Sigmoid colon (tissue), 7 donors: ENCODE results near the gene TMEM129. TPM values are rescaled to one million over a fixed set of nuclear protein-coding genes. Genes with fewer than 3 reads are reported as not detected.

Source experiments
- DNase-seq: peaks from one replicate; pipeline ENCODE4 v3.0.0-alpha.2; 2019
- H3K27ac ChIP-seq, 4 donors: fragments of 200-600 bp; sonication (generic); one replicate each; pipeline ENCODE4 v1.5.1; 2016 to 2019; ENCODE audit warnings: mild to moderate bottlenecking in 1 of 4
- H3K27me3 ChIP-seq, 3 donors: fragments of 200-600 bp; sonication (generic); one replicate each; pipeline ENCODE4 v1.5.1; 2019; ENCODE audit warnings: mild to moderate bottlenecking in 1 of 3
- H3K36me3 ChIP-seq, 4 donors: fragments of 200-600 bp; sonication (generic); one replicate each; pipeline ENCODE4 v1.5.1; 2016 to 2019
- H3K4me1 ChIP-seq, 4 donors: fragments of 200-600 bp; sonication (generic); one replicate each; pipeline ENCODE4 v1.5.1; 2017 to 2019
- H3K4me3 ChIP-seq, 4 donors: fragments of 200-600 bp; sonication (generic); one replicate each; pipeline ENCODE4 v1.5.1; 2017 to 2019; ENCODE audit warnings: mild to moderate bottlenecking in 2 of 4, moderate library complexity in 1 of 4
- H3K9me3 ChIP-seq, 4 donors: fragments of 200-600 bp in 3 of 4; sonication (generic) in 3 of 4; one replicate each; pipeline versions ENCODE4 v1.5.1 to v1.6.1; 2013 to 2019
- CTCF ChIP-seq, 4 experiments: fragments of 450-650 bp in 3 of 4; fragments of 200-600 bp in 1 of 4; IDR thresholded peaks; one replicate each; pipeline ENCODE4 v1.5.1; 2016 to 2019; ENCODE audit warnings: antibody characterized with exemption in 4 of 4, mild to moderate bottlenecking in 3 of 4, moderate library complexity in 2 of 4
- EP300 ChIP-seq, 4 donors: sonication (generic); formaldehyde crosslinking; IDR thresholded peaks; one replicate each; pipeline ENCODE4 v1.6.1; 2017; ENCODE audit warnings: antibody characterized with exemption in 4 of 4
- POLR2A ChIP-seq, 2 donors: fragments of 450-650 bp; IDR thresholded peaks; one replicate each; pipeline ENCODE4 v1.6.1; 2016; ENCODE audit warnings: antibody characterized with exemption in 2 of 2, mild to moderate bottlenecking in 2 of 2, moderate library complexity in 2 of 2
- POLR2AphosphoS5 ChIP-seq, 4 donors: sonication (generic); formaldehyde crosslinking; IDR thresholded peaks; one replicate each; pipeline ENCODE4 v1.6.1; 2017; ENCODE audit warnings: antibody characterized with exemption in 4 of 4
- WGBS, 2 donors: extraction: QIAGEN DNeasy Blood & Tissue Kit; methylation state at CpG; one replicate each; pipeline ENCODE4 v1.1.7; 2013; 5-methylcytosine and 5-hydroxymethylcytosine counted together
- intact Hi-C: fragments of 100-400 bp; cut with DNase I; formaldehyde crosslinking; loops from one replicate; pipeline ENCODE4 v1.15.1; 2023
- polyA plus RNA-seq, 3 donors: library from polyadenylated mRNA; stranded (reverse); fragments of 200-250 nt; gene quantifications; one replicate each; pipeline ENCODE4 v1.2.3, GENCODE V29; 2013
- total RNA-seq, 4 donors: library from RNA; depleted of rRNA; stranded (reverse); fragments of >200 nt; gene quantifications; one replicate each; pipeline ENCODE4 v1.1.0, GENCODE V29; 2016
- donor health status: healthy with polysubstance abuse.
- donor health status: Bipolar disorder and iron deficiency.
- donor health status: healthy.

Gene TMEM129
- total and polyA plus RNA-seq, 7 donors: 16.9 to 51.4 (median 42.4) TPM

GRCh38 chr4:1720163-1720983 is 750 bp downstream of the TMEM129 start:
- Histone ChIP-seq H3K36me3 (peaks cover 5 to 33% (median 10%) of the 10 kb centered on the region in 4 donors), H3K27ac (peak overlapping the region; percentile 90 to 96 (median 94)), H3K9me3 (no peaks in the 10 kb centered on the region), H3K27me3 (no peaks in the 10 kb centered on the region), H3K4me3 (peak overlapping the region; percentile 60 to 78 (median 67)), H3K4me1 (peaks cover 0 to 46% (median 35%) of the 10 kb centered on the region in 4 donors)
- intact Hi-C loops: loop anchor here (10.0 kb wide), 1 partner anchor 76 kb away; no protein-coding TSS in a partner anchor
- 0 to 1% methylated on average over 79 of the region's 79 CpGs for WGBS, 2 donors
- no peak for TF ChIP-seq CTCF (IDR thresholded peaks at IDR 0.05)
- peak in 3 of 4 donors; percentile 25 to 69 (median 61) for TF ChIP-seq POLR2AphosphoS5 (IDR thresholded peaks at IDR 0.05)
- DNase-seq: no peak

GRCh38 chr4:1718095-1718850 is 2.9 kb downstream of the TMEM129 start:
- intact Hi-C loops: no loop called here
- WGBS, 2 donors: 79 to 89% methylated on average over 31 of the region's 31 CpGs
- Histone ChIP-seq H3K36me3 (peaks cover 5 to 21% (median 10%) of the 10 kb centered on the region in 4 donors), H3K9me3 (no peaks in the 10 kb centered on the region), H3K4me3 (no peak overlapping the region), H3K4me1 (peaks cover 0 to 66% (median 46%) of the 10 kb centered on the region in 4 donors), H3K27ac (peak overlapping the region in 2 of 4 donors; percentile 4 to 90), H3K27me3 (no peaks in the 10 kb centered on the region)
- TF ChIP-seq POLR2AphosphoS5 (IDR thresholded peaks at IDR 0.05) (no peak), POLR2A (IDR thresholded peaks at IDR 0.05) (no peak), CTCF (IDR thresholded peaks at IDR 0.05) (no peak), EP300 (IDR thresholded peaks at IDR 0.05) (no peak)
- DNase-seq: no peak

GRCh38 chr4:1717129-1718094 is 3.7 kb downstream of the TMEM129 start:
- Histone ChIP-seq H3K9me3 (no peaks in the 10 kb centered on the region), H3K27me3 (no peaks in the 10 kb centered on the region), H3K4me3 (no peak overlapping the region), H3K36me3 (peaks cover 5 to 21% (median 10%) of the 10 kb centered on the region in 4 donors), H3K27ac (no peak overlapping the region), H3K4me1 (peaks cover 0 to 65% (median 50%) of the 10 kb centered on the region in 4 donors)
- 92 to 93% methylated on average over 32 of the region's 32 CpGs for WGBS, 2 donors
- intact Hi-C loops: no loop called here
- DNase-seq: no peak
- TF ChIP-seq POLR2A (IDR thresholded peaks at IDR 0.05): no peak
- no peak for TF ChIP-seq CTCF (IDR thresholded peaks at IDR 0.05)
- no peak for TF ChIP-seq EP300 (IDR thresholded peaks at IDR 0.05)
- no peak for TF ChIP-seq POLR2AphosphoS5 (IDR thresholded peaks at IDR 0.05)
